ENCODE results near the gene SLC7A9.

Gene SLC7A9

DNA sequence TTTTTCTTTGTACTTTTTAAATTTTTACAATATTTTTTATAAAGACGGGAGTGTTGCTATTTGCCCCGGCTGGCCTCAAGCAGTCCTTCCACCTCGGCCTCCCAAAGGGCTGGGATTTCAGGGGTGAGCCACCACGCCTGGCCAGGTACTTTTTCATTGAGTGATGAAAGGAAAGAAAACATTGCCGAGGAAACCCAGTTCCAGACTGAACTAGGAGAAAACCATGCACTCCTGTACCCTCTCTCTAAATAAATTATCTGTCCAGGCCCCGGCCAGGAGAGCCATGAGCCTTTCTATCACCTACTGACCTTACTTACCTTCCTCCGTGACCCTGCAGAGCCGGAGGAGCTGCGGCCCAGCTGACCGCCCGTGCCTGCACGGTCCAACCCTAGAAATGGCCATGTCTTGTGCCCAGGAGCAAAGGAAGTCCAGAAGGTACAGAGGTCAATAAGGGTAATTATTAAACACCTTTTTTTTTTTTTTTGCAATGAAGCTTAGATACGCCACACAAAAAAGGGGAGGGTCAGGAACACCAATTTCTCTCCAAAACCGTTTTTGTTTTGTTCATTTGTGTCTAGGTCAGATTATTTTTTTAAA, at the start of gene SLC7A9:
Gene SLC7A9, minus strand, starts transcription at position 399 of the 597 bp plus-strand sequence. CDS start 1,233 bp downstream, outside the sequence.
- TF ChIP-seq TEAD4 (IDR thresholded peaks at IDR 0.05) (no peak), CEBPB (IDR thresholded peaks at IDR 0.05) (no peak), TAF1 (IDR thresholded peaks at IDR 0.05; ENCODE audit: low read depth) (no peak)
- TF ChIP-seq, protein P1, sequence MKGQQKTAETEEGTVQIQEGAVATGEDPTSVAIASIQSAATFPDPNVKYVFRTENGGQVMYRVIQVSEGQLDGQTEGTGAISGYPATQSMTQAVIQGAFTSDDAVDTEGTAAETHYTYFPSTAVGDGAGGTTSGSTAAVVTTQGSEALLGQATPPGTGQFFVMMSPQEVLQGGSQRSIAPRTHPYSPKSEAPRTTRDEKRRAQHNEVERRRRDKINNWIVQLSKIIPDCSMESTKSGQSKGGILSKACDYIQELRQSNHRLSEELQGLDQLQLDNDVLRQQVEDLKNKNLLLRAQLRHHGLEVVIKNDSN (IDR thresholded peaks at IDR 0.05): no peak

DNA sequence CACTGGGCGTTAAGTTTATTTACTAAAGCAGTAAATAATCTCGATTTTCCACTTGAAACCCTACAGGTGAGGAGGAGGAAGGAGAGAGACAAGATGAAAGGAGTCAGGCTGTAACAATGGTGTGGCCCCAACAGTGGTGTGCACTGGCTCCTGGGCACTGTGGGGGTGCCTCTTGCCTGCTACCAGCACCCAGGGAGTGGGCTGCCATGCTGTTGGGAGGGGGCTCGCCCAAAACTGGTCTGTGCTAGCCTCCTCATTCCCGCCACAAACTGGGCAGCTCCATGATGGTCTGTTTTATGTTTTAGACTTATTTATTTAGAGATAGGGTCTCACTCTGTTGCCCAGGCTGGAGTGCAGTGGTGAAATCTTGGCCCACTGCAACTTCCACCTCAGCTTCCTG, 49.8 kb upstream of the SLC7A9 start:
- TF ChIP-seq RAD21 (IDR thresholded peaks at IDR 0.05; ENCODE audit: low read depth): no peak
- no peak for TF ChIP-seq CREB1 (IDR thresholded peaks at IDR 0.05; ENCODE audit: low read depth)
- TF ChIP-seq, protein P2, sequence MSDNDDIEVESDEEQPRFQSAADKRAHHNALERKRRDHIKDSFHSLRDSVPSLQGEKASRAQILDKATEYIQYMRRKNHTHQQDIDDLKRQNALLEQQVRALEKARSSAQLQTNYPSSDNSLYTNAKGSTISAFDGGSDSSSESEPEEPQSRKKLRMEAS (IDR thresholded peaks at IDR 0.05): no peak
- TF ChIP-seq EGR1 (IDR thresholded peaks at IDR 0.05): no peak
- TF ChIP-seq YY1 (IDR thresholded peaks at IDR 0.05; ENCODE audit: low read depth): no peak
- no peak for TF ChIP-seq NFIC (IDR thresholded peaks at IDR 0.05)
- TF ChIP-seq, protein P3, sequence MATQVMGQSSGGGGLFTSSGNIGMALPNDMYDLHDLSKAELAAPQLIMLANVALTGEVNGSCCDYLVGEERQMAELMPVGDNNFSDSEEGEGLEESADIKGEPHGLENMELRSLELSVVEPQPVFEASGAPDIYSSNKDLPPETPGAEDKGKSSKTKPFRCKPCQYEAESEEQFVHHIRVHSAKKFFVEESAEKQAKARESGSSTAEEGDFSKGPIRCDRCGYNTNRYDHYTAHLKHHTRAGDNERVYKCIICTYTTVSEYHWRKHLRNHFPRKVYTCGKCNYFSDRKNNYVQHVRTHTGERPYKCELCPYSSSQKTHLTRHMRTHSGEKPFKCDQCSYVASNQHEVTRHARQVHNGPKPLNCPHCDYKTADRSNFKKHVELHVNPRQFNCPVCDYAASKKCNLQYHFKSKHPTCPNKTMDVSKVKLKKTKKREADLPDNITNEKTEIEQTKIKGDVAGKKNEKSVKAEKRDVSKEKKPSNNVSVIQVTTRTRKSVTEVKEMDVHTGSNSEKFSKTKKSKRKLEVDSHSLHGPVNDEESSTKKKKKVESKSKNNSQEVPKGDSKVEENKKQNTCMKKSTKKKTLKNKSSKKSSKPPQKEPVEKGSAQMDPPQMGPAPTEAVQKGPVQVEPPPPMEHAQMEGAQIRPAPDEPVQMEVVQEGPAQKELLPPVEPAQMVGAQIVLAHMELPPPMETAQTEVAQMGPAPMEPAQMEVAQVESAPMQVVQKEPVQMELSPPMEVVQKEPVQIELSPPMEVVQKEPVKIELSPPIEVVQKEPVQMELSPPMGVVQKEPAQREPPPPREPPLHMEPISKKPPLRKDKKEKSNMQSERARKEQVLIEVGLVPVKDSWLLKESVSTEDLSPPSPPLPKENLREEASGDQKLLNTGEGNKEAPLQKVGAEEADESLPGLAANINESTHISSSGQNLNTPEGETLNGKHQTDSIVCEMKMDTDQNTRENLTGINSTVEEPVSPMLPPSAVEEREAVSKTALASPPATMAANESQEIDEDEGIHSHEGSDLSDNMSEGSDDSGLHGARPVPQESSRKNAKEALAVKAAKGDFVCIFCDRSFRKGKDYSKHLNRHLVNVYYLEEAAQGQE (IDR thresholded peaks at IDR 0.05; ENCODE audit: low read depth): no peak

DNA sequence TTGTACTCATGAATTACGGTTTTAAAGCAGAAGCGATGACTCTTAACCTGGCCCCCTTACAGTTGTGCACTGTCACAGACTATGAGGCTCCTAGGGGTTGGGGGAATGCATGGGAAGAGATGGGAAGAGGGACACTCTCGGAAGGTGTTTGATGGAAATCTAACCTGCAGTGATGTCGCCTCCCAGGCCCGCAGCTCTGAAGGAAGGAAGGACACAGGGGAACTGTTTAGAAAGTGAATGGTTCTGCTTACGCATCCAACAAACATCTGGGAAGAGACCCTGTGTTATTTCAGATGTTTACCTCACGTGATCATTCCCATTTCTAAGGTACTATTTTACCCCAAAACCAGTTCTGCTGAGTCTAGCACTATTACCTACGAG, 48.0 kb upstream of the SLC7A9 start:
- no peak for TF ChIP-seq EP300 (IDR thresholded peaks at IDR 0.05; ENCODE audit: borderline replicate concordance)
- no peak for TF ChIP-seq RAD21 (IDR thresholded peaks at IDR 0.05; ENCODE audit: low read depth)
- TF ChIP-seq FOXM1 (IDR thresholded peaks at IDR 0.05; ENCODE audit: borderline replicate concordance, low read depth): no peak
- TF ChIP-seq ZBTB7A (IDR thresholded peaks at IDR 0.05; ENCODE audit: low read depth): no peak
- no peak for TF ChIP-seq YY1 (IDR thresholded peaks at IDR 0.05; ENCODE audit: low read depth)
- TF ChIP-seq CEBPB (IDR thresholded peaks at IDR 0.05): no peak
- no peak for TF ChIP-seq CREB1 (IDR thresholded peaks at IDR 0.05; ENCODE audit: low read depth)
- TF ChIP-seq, protein P1 (IDR thresholded peaks at IDR 0.05): no peak
- no peak for TF ChIP-seq NFIC (IDR thresholded peaks at IDR 0.05)
- TF ChIP-seq TEAD4 (IDR thresholded peaks at IDR 0.05): no peak
- no peak for TF ChIP-seq EGR1 (IDR thresholded peaks at IDR 0.05)
- TF ChIP-seq TCF12 (IDR thresholded peaks at IDR 0.05; ENCODE audit: low read depth): no peak
- TF ChIP-seq TAF1 (IDR thresholded peaks at IDR 0.05; ENCODE audit: low read depth): no peak
- TF ChIP-seq, protein P2 (IDR thresholded peaks at IDR 0.05): no peak
- TF ChIP-seq, protein P3 (IDR thresholded peaks at IDR 0.05; ENCODE audit: low read depth): no peak

DNA sequence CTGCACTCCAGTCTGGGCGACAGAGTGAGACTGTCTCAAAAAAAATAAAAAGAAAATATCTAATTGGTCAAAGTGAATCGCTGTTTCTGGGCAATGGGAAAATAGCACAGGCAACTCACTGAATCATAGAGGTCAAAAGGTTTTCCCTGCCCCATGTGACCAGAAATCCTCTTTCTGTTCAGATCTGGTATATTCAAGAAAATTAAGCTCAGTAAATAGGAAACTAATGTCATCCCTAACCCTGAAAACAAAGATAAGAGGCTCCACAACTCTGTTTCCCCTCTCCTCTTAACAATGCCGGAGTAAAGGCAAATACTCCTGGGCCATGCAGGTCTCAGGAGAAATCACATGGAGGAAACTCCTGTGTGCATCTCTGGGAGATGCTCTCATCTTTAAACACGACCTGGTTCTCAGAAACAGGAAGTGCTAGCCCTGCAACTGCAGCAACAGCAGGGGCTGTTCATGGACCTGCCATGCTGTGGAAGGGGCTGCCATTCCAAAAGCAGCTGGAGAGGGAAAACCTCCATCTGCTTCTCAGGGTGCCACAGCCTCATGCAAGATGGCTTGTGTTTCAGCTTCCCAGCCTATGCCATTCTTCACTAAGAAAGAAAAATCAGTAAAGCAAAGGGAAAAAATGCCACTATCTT, 47.5 kb upstream of the SLC7A9 start:
- TF ChIP-seq, protein P2 (IDR thresholded peaks at IDR 0.05): no peak
- TF ChIP-seq CEBPB (IDR thresholded peaks at IDR 0.05): no peak
- no peak for TF ChIP-seq TAF1 (IDR thresholded peaks at IDR 0.05; ENCODE audit: low read depth)
- TF ChIP-seq, protein P3 (IDR thresholded peaks at IDR 0.05; ENCODE audit: low read depth): no peak
- TF ChIP-seq TCF12 (IDR thresholded peaks at IDR 0.05; ENCODE audit: low read depth): no peak
- no peak for TF ChIP-seq EP300 (IDR thresholded peaks at IDR 0.05; ENCODE audit: borderline replicate concordance)
- no peak for TF ChIP-seq NFIC (IDR thresholded peaks at IDR 0.05)
- no peak for TF ChIP-seq RAD21 (IDR thresholded peaks at IDR 0.05; ENCODE audit: low read depth)

Measured in Ishikawa (cell line).